Natural killer cell (primary cell): ENCODE data around the gene FANCG. TPM values are rescaled to one million over a fixed set of nuclear protein-coding genes. Genes with fewer than 3 reads are reported as not detected.

Experiments used
- ATAC-seq, 3 donors: fragments of 150-1000 bp in 2 of 3; fragments of 200-7000 bp in 1 of 3; cut with Tn5 transposase; 1 replicate in 1 of 3; 2 replicates in 2 of 3; pipeline ENCODE4 v1.10.0; 2021; ENCODE audit warnings: mild to moderate bottlenecking in 2 of 3, moderate library complexity in 2 of 3
- DNase-seq, 2 donors: peaks; one replicate each; pipeline versions ENCODE4 v3.0.0 to v3.0.0-alpha.2; 2013 to 2021; ENCODE audit warnings: mixed read lengths in 1 of 2
- H3K27ac ChIP-seq: one replicate; pipeline ENCODE4 v1.5.1; 2013; ENCODE audit warnings: mild to moderate bottlenecking, low read length
- H3K27me3 ChIP-seq: one replicate; pipeline ENCODE4 v1.6.1; 2013; ENCODE audit warnings: low read length; ENCODE audit not compliant: control insufficient read depth, insufficient read depth
- H3K36me3 ChIP-seq: one replicate; pipeline ENCODE4 v1.6.1; 2013; ENCODE audit warnings: low read length; ENCODE audit not compliant: control insufficient read depth, insufficient read depth
- H3K4me1 ChIP-seq: one replicate; pipeline ENCODE4 v1.6.1; 2013; ENCODE audit warnings: low read length; ENCODE audit not compliant: control insufficient read depth, insufficient read depth
- H3K4me3 ChIP-seq: one replicate; pipeline ENCODE4 v1.5.1; 2013; ENCODE audit warnings: low read length
- H3K9me3 ChIP-seq: one replicate; pipeline ENCODE4 v1.6.1; 2013; ENCODE audit warnings: low read length; ENCODE audit not compliant: control insufficient read depth, insufficient read depth
- H3K27ac Mint-ChIP-seq, 2 donors: one replicate each; pipeline ENCODE4 v1.8.0; 2022; ENCODE audit warnings: mild to moderate bottlenecking in 2 of 2, mixed read lengths in 2 of 2, moderate library complexity in 1 of 2
- H3K27me3 Mint-ChIP-seq, 2 donors: one replicate each; pipeline ENCODE4 v1.8.0; 2022; ENCODE audit warnings: low read depth in 2 of 2, mixed read lengths in 2 of 2
- H3K36me3 Mint-ChIP-seq: one replicate; pipeline ENCODE4 v1.8.0; 2022; ENCODE audit warnings: mixed read lengths
- H3K4me1 Mint-ChIP-seq, 2 donors: one replicate each; pipeline ENCODE4 v1.8.0; 2022; ENCODE audit warnings: mixed read lengths in 2 of 2
- H3K4me3 Mint-ChIP-seq: one replicate; pipeline ENCODE4 v1.8.0; 2022; ENCODE audit warnings: mild to moderate bottlenecking, moderate library complexity, mixed read lengths
- H3K9me3 Mint-ChIP-seq, 2 donors: one replicate each; pipeline ENCODE4 v1.8.0; 2022; ENCODE audit warnings: mixed read lengths in 2 of 2
- WGBS: methylation state at CpG from one replicate; pipeline ENCODE4 v1.1.7; 2013; ENCODE audit warnings: missing lambda C conversion rate; ENCODE audit not compliant: insufficient coverage; 5-methylcytosine and 5-hydroxymethylcytosine counted together
- intact Hi-C: fragments of 100-400 bp; cut with micrococcal nuclease; formaldehyde crosslinking; loops from one replicate; pipeline ENCODE4 v1.14.2; 2022
- total RNA-seq, 4 donors: library from RNA; stranded (reverse); fragments of 120-200 nt in 1 of 4; gene quantifications; one replicate each; pipeline versions ENCODE4 v1.2.3 to v1.2.4, GENCODE V29; 2013 to 2022
- TF ChIP-seq, protein P1 (sequence below): fragments of 200-600 bp; IDR thresholded peaks from one replicate; pipeline ENCODE4 v1.8.0; 2022; ENCODE audit warnings: antibody characterized with exemption

FANCG gene
- total RNA-seq, 3 donors from 2014 or later (not counting 1 experiment from before 2014, with no cell fraction given), result 33.9 to 38.9 (median 35.7) TPM

DNA sequence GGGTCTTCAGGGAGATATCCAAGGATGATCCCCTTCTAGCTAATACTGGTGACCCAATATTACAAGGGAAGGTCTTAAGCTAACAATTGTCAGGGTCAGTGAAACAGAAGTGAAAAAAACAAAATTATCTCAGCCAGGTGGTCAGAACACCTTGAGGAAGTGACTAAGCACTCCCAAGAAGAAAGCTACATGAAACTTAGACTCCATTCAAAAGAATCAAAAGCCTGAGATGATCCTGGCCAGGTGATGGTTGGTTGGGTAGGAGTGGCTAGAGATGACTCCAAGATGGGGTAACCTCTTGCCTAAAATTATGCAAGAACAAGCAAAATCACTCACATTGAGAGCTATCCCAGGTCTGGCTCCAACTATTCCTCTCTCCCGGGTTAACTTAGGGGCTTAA lies 12.7 kb downstream of the FANCG start:
- H3K27me3 Mint-ChIP-seq, result no peaks in the 10 kb centered on the region
- peak overlapping the region; percentile 15 to 33 for H3K27ac Mint-ChIP-seq
- H3K36me3 Mint-ChIP-seq, result peaks cover 16% of the 10 kb centered on the region

DNA sequence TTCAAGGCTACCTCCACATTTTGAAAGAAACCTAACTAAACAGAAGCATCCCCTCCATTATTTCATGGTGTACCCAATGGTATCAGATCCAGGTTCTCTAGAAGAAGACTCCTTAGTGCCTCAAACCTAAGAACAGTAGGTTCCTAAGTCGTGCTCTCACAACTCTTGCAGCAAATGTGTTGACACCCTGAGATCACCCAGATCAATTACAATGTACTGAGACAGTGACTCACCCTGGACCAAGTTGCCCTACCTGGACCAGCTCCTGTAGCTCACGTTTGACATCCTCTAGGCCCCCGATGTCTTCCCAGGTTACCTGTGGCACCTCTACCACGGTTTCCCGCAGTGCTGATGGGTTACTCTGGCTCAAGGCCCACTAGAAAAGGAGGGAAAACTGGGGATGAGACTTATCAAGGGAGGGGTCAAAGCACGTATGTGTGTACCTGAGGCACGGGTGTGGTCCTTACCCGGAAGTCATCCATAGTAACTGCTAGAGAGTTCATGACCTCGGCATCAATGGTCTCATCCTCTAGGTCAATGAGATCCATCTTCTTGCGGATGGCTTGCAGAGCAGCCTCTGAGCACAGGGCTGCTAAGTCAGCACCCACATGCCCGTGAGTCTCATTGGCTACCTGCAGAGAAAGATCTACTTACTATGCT lies 19.1 kb downstream of the FANCG start:
- no peaks in the 10 kb centered on the region for H3K4me1 ChIP-seq
- H3K36me3 ChIP-seq, result peaks cover 96% of the 10 kb centered on the region
- no peak overlapping the region for H3K4me3 ChIP-seq
- no peak overlapping the region for H3K27ac Mint-ChIP-seq
- no peaks in the 10 kb centered on the region for H3K27me3 Mint-ChIP-seq
- 97% methylated on average over 11 of the region's 11 CpGs for WGBS
- peaks cover 5 to 14% of the 10 kb centered on the region in 2 donors for H3K4me1 Mint-ChIP-seq
- H3K9me3 Mint-ChIP-seq, result no peaks in the 10 kb centered on the region
- ATAC-seq, result no peak
- TF ChIP-seq, protein P1, sequence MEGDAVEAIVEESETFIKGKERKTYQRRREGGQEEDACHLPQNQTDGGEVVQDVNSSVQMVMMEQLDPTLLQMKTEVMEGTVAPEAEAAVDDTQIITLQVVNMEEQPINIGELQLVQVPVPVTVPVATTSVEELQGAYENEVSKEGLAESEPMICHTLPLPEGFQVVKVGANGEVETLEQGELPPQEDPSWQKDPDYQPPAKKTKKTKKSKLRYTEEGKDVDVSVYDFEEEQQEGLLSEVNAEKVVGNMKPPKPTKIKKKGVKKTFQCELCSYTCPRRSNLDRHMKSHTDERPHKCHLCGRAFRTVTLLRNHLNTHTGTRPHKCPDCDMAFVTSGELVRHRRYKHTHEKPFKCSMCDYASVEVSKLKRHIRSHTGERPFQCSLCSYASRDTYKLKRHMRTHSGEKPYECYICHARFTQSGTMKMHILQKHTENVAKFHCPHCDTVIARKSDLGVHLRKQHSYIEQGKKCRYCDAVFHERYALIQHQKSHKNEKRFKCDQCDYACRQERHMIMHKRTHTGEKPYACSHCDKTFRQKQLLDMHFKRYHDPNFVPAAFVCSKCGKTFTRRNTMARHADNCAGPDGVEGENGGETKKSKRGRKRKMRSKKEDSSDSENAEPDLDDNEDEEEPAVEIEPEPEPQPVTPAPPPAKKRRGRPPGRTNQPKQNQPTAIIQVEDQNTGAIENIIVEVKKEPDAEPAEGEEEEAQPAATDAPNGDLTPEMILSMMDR, result no peak
- H3K9me3 ChIP-seq, result no peaks in the 10 kb centered on the region
- no peaks in the 10 kb centered on the region for H3K27me3 ChIP-seq
- DNase-seq, result no peak
- intact Hi-C loops, result no loop called here
- peaks cover 52% of the 10 kb centered on the region for H3K36me3 Mint-ChIP-seq
- no peak overlapping the region for H3K27ac ChIP-seq
- H3K4me3 Mint-ChIP-seq, result no peak overlapping the region

More for the DNA sequence above, 12.7 kb downstream of the FANCG start:
- Histone ChIP-seq H3K4me3 (no peak overlapping the region), H3K9me3 (no peaks in the 10 kb centered on the region), H3K27me3 (no peaks in the 10 kb centered on the region), H3K4me1 (peaks cover 36% of the 10 kb centered on the region), H3K36me3 (peaks cover 61% of the 10 kb centered on the region), H3K27ac (no peak overlapping the region)
- DNase-seq (no peak), ATAC-seq (no peak)
- H3K4me1 Mint-ChIP-seq, result peaks cover 49 to 61% of the 10 kb centered on the region in 2 donors
- intact Hi-C loops, result no loop called here
- no peak overlapping the region for H3K4me3 Mint-ChIP-seq
- TF ChIP-seq, protein P1, result no peak
- H3K9me3 Mint-ChIP-seq, result no peaks in the 10 kb centered on the region
- 88% methylated on average over 1 of the region's 1 CpG for WGBS

DNA sequence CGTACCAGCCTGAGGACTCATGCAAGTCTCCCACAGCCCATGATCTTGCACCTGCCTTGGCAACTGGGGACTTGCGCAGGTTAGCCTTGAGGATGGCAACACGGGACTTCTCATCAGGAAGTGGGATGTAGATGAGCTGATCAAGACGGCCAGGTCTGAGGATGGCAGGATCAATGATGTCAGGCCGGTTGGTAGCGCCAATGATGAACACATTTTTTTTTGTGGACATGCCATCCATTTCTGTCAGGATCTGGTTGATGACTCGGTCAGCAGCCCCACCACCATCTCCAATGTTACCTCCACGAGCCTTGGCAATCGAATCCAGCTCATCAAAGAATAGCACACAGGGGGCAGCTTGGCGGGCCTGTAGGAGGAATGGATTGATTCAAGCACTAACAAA lies 20.3 kb downstream of the FANCG start:
- 97% methylated on average over 10 of the region's 10 CpGs for WGBS
- no peaks in the 10 kb centered on the region for H3K9me3 ChIP-seq

More for the DNA sequence above, 20.3 kb downstream of the FANCG start:
- no peak for ATAC-seq
- TF ChIP-seq, protein P1, result no peak
- DNase-seq, result no peak
- intact Hi-C loops, result no loop called here
- Histone ChIP-seq H3K27me3 (no peaks in the 10 kb centered on the region), H3K36me3 (peaks cover 92% of the 10 kb centered on the region), H3K4me1 (no peaks in the 10 kb centered on the region), H3K27ac (no peak overlapping the region), H3K4me3 (no peak overlapping the region)
- Mint-ChIP-seq H3K27me3 (no peaks in the 10 kb centered on the region), H3K4me3 (peak overlapping the region; percentile 22), H3K4me1 (peaks cover 5 to 14% of the 10 kb centered on the region in 2 donors), H3K36me3 (peaks cover 52% of the 10 kb centered on the region), H3K9me3 (no peaks in the 10 kb centered on the region), H3K27ac (peak overlapping the region; percentile 51 to 53)
